ENCODE measurements around the gene ACVR1. TPM values are rescaled to one million over a fixed set of nuclear protein-coding genes. Genes with fewer than 3 reads are reported as not detected.

The ACVR1 gene
- total RNA-seq, 1 donor from 2014 or later, result 29.9 TPM

DNA sequence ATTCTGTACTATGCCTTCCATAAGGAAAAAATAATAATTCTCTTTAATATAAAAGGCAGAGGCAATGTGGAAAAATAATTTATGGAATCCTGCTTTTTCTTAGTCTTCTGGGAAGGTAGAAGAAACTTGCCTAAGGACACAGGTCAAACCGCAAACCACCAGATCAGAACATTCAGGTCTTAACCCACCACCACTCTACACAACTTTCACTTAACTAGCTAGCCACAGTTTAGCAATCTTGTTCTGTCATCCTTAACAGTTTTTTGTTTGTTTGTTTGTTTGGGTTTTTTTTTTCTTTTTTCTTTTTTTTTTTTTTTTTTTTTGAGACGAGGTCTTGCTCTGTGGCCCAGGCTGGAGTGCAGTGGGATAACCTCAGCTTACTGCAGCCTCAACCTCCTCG lies 70.6 kb downstream of the ACVR1 start:
- H3K27me3 Mint-ChIP-seq (ENCODE audit: unreplicated experiment), result peaks cover 4% of the 10 kb centered on the region
- TF ChIP-seq, protein P1, sequence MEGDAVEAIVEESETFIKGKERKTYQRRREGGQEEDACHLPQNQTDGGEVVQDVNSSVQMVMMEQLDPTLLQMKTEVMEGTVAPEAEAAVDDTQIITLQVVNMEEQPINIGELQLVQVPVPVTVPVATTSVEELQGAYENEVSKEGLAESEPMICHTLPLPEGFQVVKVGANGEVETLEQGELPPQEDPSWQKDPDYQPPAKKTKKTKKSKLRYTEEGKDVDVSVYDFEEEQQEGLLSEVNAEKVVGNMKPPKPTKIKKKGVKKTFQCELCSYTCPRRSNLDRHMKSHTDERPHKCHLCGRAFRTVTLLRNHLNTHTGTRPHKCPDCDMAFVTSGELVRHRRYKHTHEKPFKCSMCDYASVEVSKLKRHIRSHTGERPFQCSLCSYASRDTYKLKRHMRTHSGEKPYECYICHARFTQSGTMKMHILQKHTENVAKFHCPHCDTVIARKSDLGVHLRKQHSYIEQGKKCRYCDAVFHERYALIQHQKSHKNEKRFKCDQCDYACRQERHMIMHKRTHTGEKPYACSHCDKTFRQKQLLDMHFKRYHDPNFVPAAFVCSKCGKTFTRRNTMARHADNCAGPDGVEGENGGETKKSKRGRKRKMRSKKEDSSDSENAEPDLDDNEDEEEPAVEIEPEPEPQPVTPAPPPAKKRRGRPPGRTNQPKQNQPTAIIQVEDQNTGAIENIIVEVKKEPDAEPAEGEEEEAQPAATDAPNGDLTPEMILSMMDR (IDR thresholded peaks at IDR 0.05; ENCODE audit: unreplicated experiment), result no peak
- no peak overlapping the region for H3K27ac Mint-ChIP-seq (ENCODE audit: unreplicated experiment)
- no peak overlapping the region for H3K4me3 Mint-ChIP-seq (ENCODE audit: unreplicated experiment)
- peaks cover 9% of the 10 kb centered on the region for H3K4me1 Mint-ChIP-seq (ENCODE audit: unreplicated experiment)
- peaks cover 2% of the 10 kb centered on the region for H3K36me3 Mint-ChIP-seq (ENCODE audit: low read depth, unreplicated experiment)
- H3K9me3 Mint-ChIP-seq (ENCODE audit: unreplicated experiment), result no peaks in the 10 kb centered on the region
- DNase-seq (ENCODE audit: low spot score), result no peak

DNA sequence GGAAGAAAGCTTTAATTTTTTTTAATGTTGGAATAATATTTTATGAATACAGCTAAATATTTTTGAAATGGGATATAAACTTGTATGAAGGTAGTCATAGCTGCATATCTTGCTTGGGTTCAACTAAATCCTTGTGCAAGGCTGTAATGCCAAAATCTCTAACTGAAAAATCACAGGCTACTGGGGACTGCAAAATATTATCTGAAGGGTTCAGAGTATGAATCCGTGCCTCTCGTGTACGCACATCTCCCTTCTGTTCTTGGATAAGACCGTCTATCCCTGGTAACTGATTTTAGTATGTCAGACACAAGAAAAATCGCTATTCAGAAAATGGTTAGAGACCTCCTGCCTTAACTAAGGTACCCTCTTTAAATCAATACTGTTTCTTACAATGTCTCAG lies 71.8 kb downstream of the ACVR1 start:
- Mint-ChIP-seq H3K27ac (ENCODE audit: unreplicated experiment) (no peak overlapping the region), H3K9me3 (ENCODE audit: unreplicated experiment) (no peaks in the 10 kb centered on the region), H3K4me1 (ENCODE audit: unreplicated experiment) (peaks cover 9% of the 10 kb centered on the region), H3K36me3 (ENCODE audit: low read depth, unreplicated experiment) (no peaks in the 10 kb centered on the region), H3K27me3 (ENCODE audit: unreplicated experiment) (peaks cover 4% of the 10 kb centered on the region), H3K4me3 (ENCODE audit: unreplicated experiment) (no peak overlapping the region)
- TF ChIP-seq, protein P1 (IDR thresholded peaks at IDR 0.05; ENCODE audit: unreplicated experiment), result no peak
- no peak for DNase-seq (ENCODE audit: low spot score)

DNA sequence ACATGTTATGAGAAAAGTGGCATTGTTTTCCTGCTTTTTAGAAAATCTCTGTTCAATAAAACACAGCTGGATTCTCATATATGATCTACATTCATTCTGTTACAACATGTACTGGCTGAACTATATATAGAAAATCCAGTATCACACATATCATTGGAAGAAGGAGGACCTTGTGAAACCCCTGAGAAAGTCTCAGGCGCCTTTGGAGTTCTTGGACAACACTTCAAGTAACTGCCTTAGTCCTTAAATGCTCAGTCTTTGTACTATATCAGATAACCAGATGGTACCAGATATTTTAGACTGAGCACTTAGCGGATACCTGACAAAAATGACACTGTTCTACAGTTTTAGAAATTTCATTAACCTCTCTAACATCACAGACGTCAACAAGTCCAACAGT lies 72.2 kb downstream of the ACVR1 start:
- Mint-ChIP-seq H3K4me3 (ENCODE audit: unreplicated experiment) (no peak overlapping the region), H3K4me1 (ENCODE audit: unreplicated experiment) (peaks cover 9% of the 10 kb centered on the region), H3K27ac (ENCODE audit: unreplicated experiment) (no peak overlapping the region), H3K36me3 (ENCODE audit: low read depth, unreplicated experiment) (no peaks in the 10 kb centered on the region), H3K9me3 (ENCODE audit: unreplicated experiment) (no peaks in the 10 kb centered on the region), H3K27me3 (ENCODE audit: unreplicated experiment) (peaks cover 4% of the 10 kb centered on the region)
- no peak for DNase-seq (ENCODE audit: low spot score)
- TF ChIP-seq, protein P1 (IDR thresholded peaks at IDR 0.05; ENCODE audit: unreplicated experiment), result no peak

DNA sequence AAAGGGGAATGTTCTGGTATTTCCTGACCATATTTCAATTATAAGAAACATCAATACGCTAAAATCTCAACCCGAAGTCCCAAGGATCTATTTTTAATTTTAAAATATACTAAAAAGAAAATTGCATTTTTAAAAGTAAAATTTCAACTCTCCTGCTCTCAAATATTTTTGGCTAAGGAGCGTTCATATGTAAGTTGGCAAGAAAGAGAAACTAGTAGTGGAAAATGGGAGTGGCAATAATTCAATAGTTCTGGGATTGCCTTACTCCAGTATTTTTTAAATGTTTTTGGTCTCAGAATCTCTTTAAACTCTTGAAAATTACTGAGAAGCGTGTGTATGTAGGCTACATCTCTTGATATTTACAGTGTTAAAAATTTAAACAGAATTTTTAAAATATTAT lies 72.7 kb downstream of the ACVR1 start:
- H3K27ac Mint-ChIP-seq (ENCODE audit: unreplicated experiment), result no peak overlapping the region
- H3K36me3 Mint-ChIP-seq (ENCODE audit: low read depth, unreplicated experiment), result no peaks in the 10 kb centered on the region
- peaks cover 9% of the 10 kb centered on the region for H3K4me1 Mint-ChIP-seq (ENCODE audit: unreplicated experiment)
- DNase-seq (ENCODE audit: low spot score), result no peak
- H3K9me3 Mint-ChIP-seq (ENCODE audit: unreplicated experiment), result no peaks in the 10 kb centered on the region
- TF ChIP-seq, protein P1 (IDR thresholded peaks at IDR 0.05; ENCODE audit: unreplicated experiment), result no peak
- peaks cover 4% of the 10 kb centered on the region for H3K27me3 Mint-ChIP-seq (ENCODE audit: unreplicated experiment)
- H3K4me3 Mint-ChIP-seq (ENCODE audit: unreplicated experiment), result no peak overlapping the region

DNA sequence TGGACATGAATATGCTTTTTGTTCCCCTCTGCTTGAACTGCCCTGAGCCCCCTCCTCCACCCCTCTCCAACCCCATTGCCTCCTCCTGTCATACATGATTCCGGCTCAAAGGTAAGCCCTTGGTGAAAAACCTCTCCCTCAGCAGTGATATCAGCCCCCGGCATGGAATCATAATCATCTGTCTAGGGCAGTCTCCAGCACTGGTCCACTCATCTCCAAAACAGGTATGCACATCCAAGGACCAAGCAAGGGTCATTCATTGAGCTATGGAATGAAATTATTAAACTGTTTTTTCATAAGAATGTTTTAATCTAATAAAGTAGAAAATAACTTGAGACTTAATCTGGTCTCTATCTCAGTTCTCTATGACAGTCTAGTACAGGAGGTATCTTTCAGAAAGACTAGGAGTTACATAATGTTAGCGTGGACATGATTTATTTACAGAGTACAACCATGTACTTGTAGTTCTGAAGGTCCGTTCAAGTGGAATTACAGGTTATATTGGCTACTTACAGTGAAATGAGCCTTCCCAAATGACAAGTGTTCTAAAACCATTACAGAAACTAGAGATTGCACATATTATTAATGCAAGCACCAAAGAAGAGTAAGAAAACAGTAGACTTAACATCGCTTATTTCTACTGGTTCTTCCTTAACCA lies 75.2 kb downstream of the ACVR1 start:
- Mint-ChIP-seq H3K4me1 (ENCODE audit: unreplicated experiment) (no peaks in the 10 kb centered on the region), H3K9me3 (ENCODE audit: unreplicated experiment) (no peaks in the 10 kb centered on the region), H3K36me3 (ENCODE audit: low read depth, unreplicated experiment) (no peaks in the 10 kb centered on the region), H3K27ac (ENCODE audit: unreplicated experiment) (no peak overlapping the region), H3K4me3 (ENCODE audit: unreplicated experiment) (no peak overlapping the region), H3K27me3 (ENCODE audit: unreplicated experiment) (peaks cover 1% of the 10 kb centered on the region)
- no peak for DNase-seq (ENCODE audit: low spot score)
- TF ChIP-seq, protein P1 (IDR thresholded peaks at IDR 0.05; ENCODE audit: unreplicated experiment), result no peak
